T-helper 2 cell treated with Interferon-gamma antibody and Interleukin-4, amounts not matched to agents 5 μg/mL and 100 μg/mL, for 36 hours (primary cell): Measurements from ENCODE around the gene RELN.

Experiments
- DNase-seq: peaks from one replicate; pipeline ENCODE4 v3.0.0; 2021; ENCODE audit warnings: low spot score
- H3K27ac Mint-ChIP-seq: one replicate; pipeline ENCODE4 v1.8.0; 2021; ENCODE audit warnings: mild to moderate bottlenecking, mixed read lengths
- H3K27me3 Mint-ChIP-seq: one replicate; pipeline ENCODE4 v1.8.0; 2021; ENCODE audit warnings: low read depth, mixed read lengths
- H3K36me3 Mint-ChIP-seq: one replicate; pipeline ENCODE4 v1.8.0; 2021; ENCODE audit warnings: low read depth, mixed read lengths
- H3K4me1 Mint-ChIP-seq: one replicate; pipeline ENCODE4 v1.8.0; 2021; ENCODE audit warnings: low read depth, mixed read lengths
- H3K4me3 Mint-ChIP-seq: one replicate; pipeline ENCODE4 v1.8.0; 2022; ENCODE audit warnings: mild to moderate bottlenecking, moderate library complexity, mixed read lengths
- H3K9me3 Mint-ChIP-seq: one replicate; pipeline ENCODE4 v1.8.0; 2021; ENCODE audit warnings: mixed read lengths

RELN gene

DNA sequence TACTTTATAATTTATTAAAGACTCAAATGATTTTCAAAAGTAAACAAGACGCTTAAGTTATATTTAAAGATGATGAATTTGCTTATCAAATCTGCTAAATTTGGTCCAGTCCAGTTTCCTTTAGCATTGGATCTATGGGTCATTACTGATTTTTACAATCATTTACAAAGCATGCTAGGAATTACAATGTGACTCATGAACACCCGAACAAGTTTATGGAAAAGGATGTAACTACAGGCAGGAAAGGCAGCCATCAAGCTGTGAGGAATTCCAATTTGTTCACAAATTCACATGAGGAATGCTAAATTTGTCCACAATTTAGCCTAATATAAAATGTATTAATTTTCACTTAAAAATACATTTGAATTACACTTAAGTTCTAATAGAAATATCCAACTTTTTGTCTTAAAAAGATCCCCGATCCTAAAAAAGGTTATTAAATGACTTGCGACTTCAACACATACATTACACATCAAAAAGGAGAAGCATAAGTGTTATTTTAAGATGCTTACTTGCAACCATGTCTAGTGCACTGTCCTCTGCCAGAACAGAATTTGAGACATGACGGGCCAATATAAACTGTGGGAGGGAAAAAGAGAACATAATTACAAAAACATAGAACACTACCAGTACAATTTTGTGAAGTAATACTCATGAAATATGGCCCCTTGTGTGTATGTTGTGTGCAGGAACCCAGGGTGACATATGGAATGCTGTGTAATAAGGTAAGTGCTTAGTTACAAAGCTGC is 349.3 kb downstream of the RELN start:
- H3K27me3 Mint-ChIP-seq = no peaks in the 10 kb centered on the region
- no peaks in the 10 kb centered on the region for H3K36me3 Mint-ChIP-seq
- no peak overlapping the region for H3K27ac Mint-ChIP-seq
- no peaks in the 10 kb centered on the region for H3K4me1 Mint-ChIP-seq
- no peak overlapping the region for H3K4me3 Mint-ChIP-seq
- peaks cover 4% of the 10 kb centered on the region for H3K9me3 Mint-ChIP-seq
- DNase-seq = no peak

DNA sequence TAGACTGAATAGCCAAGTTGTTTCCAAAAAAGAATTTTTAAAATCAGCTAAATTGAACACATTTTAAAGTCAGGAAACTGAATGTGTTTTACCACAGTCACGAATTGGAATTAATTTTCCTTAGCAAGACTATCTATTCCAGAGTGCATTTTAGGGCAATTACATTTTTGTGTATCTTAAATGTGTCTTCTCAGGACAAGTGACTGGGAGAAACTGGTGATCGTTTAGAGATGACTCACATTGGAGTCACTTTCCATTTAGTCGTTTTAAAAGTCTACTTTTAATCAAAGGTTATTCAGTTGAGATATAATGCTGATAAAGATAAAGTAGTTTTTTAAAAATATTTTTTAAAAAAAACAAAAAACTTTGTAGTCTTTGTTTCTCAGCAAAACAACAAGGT is 351.7 kb downstream of the RELN start:
- Mint-ChIP-seq H3K9me3 (no peaks in the 10 kb centered on the region), H3K4me1 (no peaks in the 10 kb centered on the region), H3K4me3 (no peak overlapping the region), H3K27ac (no peak overlapping the region), H3K36me3 (no peaks in the 10 kb centered on the region), H3K27me3 (no peaks in the 10 kb centered on the region)
- DNase-seq = no peak

DNA sequence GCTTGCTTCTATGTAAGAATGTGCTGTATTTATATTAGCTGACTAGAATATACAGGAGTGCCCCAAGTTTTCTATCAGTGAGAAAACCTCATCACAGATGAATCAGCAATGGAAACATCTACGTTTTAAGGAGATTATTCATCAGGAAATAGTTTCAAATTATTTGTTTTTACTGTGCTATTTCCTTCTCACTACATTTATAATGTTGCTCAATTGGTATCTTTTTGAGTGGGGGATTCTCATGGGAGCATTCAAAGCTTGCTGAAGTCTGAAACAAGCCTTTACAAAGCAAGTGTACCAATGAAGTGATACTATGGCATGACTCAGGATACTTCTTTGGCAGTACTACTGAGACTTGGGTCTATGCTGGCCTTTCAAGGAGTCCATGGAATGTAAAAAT is 352.4 kb downstream of the RELN start:
- H3K4me1 Mint-ChIP-seq = no peaks in the 10 kb centered on the region
- no peak overlapping the region for H3K4me3 Mint-ChIP-seq
- H3K9me3 Mint-ChIP-seq = no peaks in the 10 kb centered on the region
- no peaks in the 10 kb centered on the region for H3K36me3 Mint-ChIP-seq
- DNase-seq = no peak
- H3K27me3 Mint-ChIP-seq = no peaks in the 10 kb centered on the region
- H3K27ac Mint-ChIP-seq = no peak overlapping the region

DNA sequence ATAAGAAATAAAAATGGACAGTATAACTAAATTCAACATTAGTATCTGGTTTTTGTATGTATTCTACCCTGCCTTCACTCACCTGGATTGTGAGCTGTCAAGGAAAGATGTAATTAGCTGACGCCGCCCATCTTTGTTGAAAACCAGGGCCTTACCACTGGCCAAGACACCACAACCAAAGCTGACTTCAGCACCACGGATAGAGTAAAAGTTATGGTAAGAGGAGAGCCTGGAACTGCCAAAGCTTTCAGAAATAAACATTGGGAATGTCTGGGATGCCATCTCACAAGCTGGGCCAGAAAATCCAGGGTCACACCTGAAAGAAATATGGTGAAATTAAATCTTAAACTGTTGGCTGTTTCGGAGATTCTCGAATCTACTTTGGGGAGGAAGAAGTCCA is 353.3 kb downstream of the RELN start:
- no peaks in the 10 kb centered on the region for H3K4me1 Mint-ChIP-seq
- H3K9me3 Mint-ChIP-seq = no peaks in the 10 kb centered on the region
- no peak overlapping the region for H3K27ac Mint-ChIP-seq
- no peak overlapping the region for H3K4me3 Mint-ChIP-seq
- DNase-seq = no peak
- H3K36me3 Mint-ChIP-seq = no peaks in the 10 kb centered on the region
- H3K27me3 Mint-ChIP-seq = no peaks in the 10 kb centered on the region

GRCh38 chr7:103632972-103633371 is 356.5 kb downstream of the RELN start:
- Mint-ChIP-seq H3K36me3 (no peaks in the 10 kb centered on the region), H3K9me3 (no peaks in the 10 kb centered on the region), H3K4me1 (no peaks in the 10 kb centered on the region), H3K4me3 (no peak overlapping the region), H3K27ac (no peak overlapping the region), H3K27me3 (no peaks in the 10 kb centered on the region)
- DNase-seq = no peak

DNA sequence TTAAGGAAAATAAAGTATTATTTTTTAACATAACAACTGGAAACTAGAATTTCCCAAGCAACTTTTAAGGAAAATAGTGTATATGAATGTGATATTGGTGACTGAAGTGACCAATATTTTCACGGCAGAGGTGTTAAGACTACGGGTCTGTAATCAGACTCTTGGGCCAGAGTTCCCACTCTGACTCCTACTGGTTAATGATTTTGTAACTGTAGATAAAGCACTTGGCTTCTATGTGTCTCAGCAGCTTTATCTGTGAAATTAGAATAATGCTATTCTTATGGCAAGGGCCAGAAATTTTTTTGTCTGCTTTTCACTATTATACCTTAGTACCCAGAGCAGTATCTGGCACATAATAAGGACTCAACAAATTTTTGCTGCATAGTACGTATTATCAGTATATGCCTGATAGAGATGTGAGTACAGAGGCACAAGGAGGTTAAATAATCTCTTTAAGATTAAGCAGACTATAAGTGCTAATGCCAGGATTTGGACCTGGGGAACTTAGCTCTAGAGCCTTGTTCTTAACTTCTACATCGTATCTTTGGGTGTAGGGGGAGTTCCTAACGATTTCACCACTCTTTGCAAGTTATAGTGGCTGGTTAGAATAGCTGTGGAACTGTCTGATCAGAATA is 357.3 kb downstream of the RELN start:
- Mint-ChIP-seq H3K4me3 (no peak overlapping the region), H3K27ac (no peak overlapping the region), H3K4me1 (no peaks in the 10 kb centered on the region), H3K36me3 (no peaks in the 10 kb centered on the region), H3K27me3 (no peaks in the 10 kb centered on the region), H3K9me3 (no peaks in the 10 kb centered on the region)
- no peak for DNase-seq

DNA sequence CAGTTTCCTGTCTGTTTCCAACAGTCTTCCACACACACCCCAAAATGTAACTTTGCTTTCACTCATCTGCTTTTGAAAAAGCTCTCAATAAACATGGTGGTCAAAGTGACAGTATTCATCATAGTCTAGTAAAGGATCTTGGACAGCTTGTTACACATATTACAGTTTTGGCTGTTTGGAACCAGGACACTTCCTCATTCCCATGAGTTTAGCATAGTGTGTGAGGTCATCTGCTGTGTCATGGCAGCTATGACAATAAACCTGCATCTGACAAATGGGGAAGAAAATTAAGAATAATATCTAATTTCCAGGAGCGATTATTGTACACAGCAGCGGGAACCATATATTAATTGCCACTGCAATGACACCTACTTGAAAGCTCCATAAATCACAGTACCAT is 359.1 kb downstream of the RELN start:
- no peaks in the 10 kb centered on the region for H3K9me3 Mint-ChIP-seq
- no peak overlapping the region for H3K4me3 Mint-ChIP-seq
- peaks cover 2% of the 10 kb centered on the region for H3K27me3 Mint-ChIP-seq
- no peak overlapping the region for H3K27ac Mint-ChIP-seq
- H3K36me3 Mint-ChIP-seq = no peaks in the 10 kb centered on the region
- no peaks in the 10 kb centered on the region for H3K4me1 Mint-ChIP-seq
- DNase-seq = no peak

- H3K4me1 Mint-ChIP-seq = no peaks in the 10 kb centered on the region
- no peak for DNase-seq
- H3K27me3 Mint-ChIP-seq = peaks cover 2% of the 10 kb centered on the region
- no peaks in the 10 kb centered on the region for H3K36me3 Mint-ChIP-seq
- no peaks in the 10 kb centered on the region for H3K9me3 Mint-ChIP-seq
- no peak overlapping the region for H3K4me3 Mint-ChIP-seq
- no peak overlapping the region for H3K27ac Mint-ChIP-seq
Observed at GRCh38 chr7:103628742-103629141, 360.7 kb downstream of the RELN start.

DNA sequence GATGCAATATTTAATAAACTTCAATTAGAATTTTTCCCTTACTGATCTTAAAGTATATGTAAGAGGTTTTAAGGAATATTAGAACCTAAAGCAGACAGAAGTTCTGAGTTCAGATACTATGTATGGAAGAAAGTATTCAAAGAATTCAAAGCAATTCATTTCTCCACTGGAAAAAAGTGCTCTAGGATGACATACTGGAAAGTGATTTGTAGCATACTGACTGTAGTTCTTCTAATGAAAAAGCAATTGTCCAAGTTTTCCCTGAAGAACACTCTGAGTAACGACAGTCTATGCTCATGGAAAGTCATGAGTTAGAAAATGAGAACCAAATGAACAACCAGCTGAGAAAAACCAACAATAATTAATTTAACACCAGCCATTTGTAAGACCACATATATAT is 362.7 kb downstream of the RELN start:
- no peak overlapping the region for H3K4me3 Mint-ChIP-seq
- DNase-seq = no peak
- no peaks in the 10 kb centered on the region for H3K36me3 Mint-ChIP-seq
- H3K4me1 Mint-ChIP-seq = no peaks in the 10 kb centered on the region
- H3K27ac Mint-ChIP-seq = no peak overlapping the region
- no peaks in the 10 kb centered on the region for H3K9me3 Mint-ChIP-seq
- H3K27me3 Mint-ChIP-seq = peaks cover 2% of the 10 kb centered on the region

DNA sequence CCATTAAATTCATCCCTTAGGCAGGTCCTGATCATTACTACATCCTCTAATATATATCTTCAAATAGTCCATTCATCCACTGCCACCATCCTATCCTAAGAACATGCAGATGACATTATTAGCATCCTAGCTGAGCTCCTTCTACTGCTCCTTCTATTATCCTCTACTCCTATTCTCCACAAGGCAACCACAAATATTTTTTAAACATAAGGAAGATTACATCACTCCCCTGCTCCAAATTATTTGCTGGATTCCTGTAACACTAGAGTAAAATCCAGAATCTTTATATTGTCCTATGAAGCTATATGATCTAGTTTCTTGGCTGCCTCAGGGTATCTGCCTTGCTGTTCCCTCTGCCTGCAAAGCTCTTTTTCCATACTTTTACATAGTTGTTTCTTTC is 367.2 kb downstream of the RELN start:
- Mint-ChIP-seq H3K4me3 (no peak overlapping the region), H3K4me1 (no peaks in the 10 kb centered on the region), H3K27ac (no peak overlapping the region), H3K9me3 (no peaks in the 10 kb centered on the region), H3K36me3 (no peaks in the 10 kb centered on the region), H3K27me3 (peaks cover 2% of the 10 kb centered on the region)
- no peak for DNase-seq

- no peak for DNase-seq
Observed at GRCh38 chr7:103613655-103614642, 375.5 kb downstream of the RELN start.

GRCh38 chr7:103609778-103610177 is 379.7 kb downstream of the RELN start:
- Mint-ChIP-seq H3K9me3 (no peaks in the 10 kb centered on the region), H3K4me1 (no peaks in the 10 kb centered on the region), H3K4me3 (no peak overlapping the region), H3K27me3 (no peaks in the 10 kb centered on the region), H3K27ac (no peak overlapping the region), H3K36me3 (no peaks in the 10 kb centered on the region)
- DNase-seq = no peak

More at GRCh38 chr7:103613655-103614642, 375.5 kb downstream of the RELN start:
- no peak overlapping the region for H3K4me3 Mint-ChIP-seq
- no peak overlapping the region for H3K27ac Mint-ChIP-seq
- no peaks in the 10 kb centered on the region for H3K36me3 Mint-ChIP-seq
- H3K9me3 Mint-ChIP-seq = no peaks in the 10 kb centered on the region
- H3K27me3 Mint-ChIP-seq = no peaks in the 10 kb centered on the region
- no peaks in the 10 kb centered on the region for H3K4me1 Mint-ChIP-seq

DNA sequence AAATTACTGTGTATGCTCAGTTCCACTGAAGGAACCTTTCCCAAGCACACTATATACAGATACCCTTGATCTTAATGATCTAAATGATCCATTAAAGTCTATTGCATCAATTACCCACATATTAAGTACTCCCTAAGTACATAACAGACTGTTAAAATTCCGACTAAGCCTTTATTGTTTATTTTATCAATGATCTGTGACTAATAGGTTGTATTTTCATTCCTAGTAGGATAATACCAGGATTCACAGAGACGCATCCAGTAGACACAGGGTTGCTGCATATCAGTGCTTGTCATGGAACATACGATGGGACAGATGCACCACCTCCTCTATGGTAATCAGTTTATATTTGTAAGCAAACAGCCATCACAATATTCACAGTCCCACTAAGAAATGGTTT is 383.8 kb downstream of the RELN start:
- no peaks in the 10 kb centered on the region for H3K9me3 Mint-ChIP-seq
- DNase-seq = no peak
- H3K4me3 Mint-ChIP-seq = no peak overlapping the region
- H3K36me3 Mint-ChIP-seq = no peaks in the 10 kb centered on the region
- no peaks in the 10 kb centered on the region for H3K4me1 Mint-ChIP-seq
- H3K27ac Mint-ChIP-seq = no peak overlapping the region
- H3K27me3 Mint-ChIP-seq = no peaks in the 10 kb centered on the region

DNA sequence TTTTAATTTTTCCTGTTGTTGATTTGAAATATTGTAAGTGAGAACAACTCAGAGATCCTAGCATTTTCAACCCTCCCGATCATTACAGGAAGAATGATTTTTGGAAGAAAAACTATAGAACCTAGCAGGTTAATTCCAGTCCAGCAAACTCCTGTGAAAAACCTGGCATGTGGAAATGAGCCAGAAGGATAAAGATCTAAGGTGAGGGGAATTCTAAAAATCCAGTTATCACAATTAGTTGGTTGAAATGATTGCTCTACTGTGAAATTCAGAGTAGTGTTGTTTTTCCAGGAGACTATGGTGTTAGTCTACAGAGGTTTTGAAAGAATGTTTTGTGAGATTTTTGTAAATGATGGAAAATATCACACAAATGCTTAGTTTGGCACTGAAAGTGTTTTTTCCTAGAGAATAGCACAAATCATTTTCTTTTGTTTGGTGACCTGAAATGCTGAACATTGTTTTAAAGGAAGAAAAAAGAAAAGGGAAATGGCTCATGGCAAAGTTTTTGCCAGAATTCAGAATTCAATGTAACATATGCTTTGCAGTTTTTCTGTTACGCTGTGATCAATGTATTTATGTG is 391.0 kb downstream of the RELN start:
- Mint-ChIP-seq H3K4me1 (no peaks in the 10 kb centered on the region), H3K36me3 (no peaks in the 10 kb centered on the region), H3K27me3 (peaks cover 3% of the 10 kb centered on the region), H3K9me3 (no peaks in the 10 kb centered on the region), H3K27ac (no peak overlapping the region), H3K4me3 (no peak overlapping the region)
- DNase-seq = no peak
